Measurements from ENCODE around the gene RNF152. TPM values are rescaled to one million over a fixed set of nuclear protein-coding genes. Genes with fewer than 3 reads are reported as not detected.

The RNF152 gene
- total and polyA plus RNA-seq, 2 of the 13 experiments (the other 11 are each of a cell fraction or from before 2014, with no cell fraction given), result 0.04 TPM; not detected in 1

- no peak for TF ChIP-seq ZNF780A (CRISPR knock-in tag; IDR thresholded peaks at IDR 0.05)
- no peak for TF ChIP-seq HINFP (CRISPR knock-in tag; IDR thresholded peaks at IDR 0.05; ENCODE audit: low read depth)
- no peak for TF ChIP-seq TERF1 (CRISPR knock-in tag; IDR thresholded peaks at IDR 0.05)
- no peak for TF ChIP-seq ZBTB3 (CRISPR knock-in tag; IDR thresholded peaks at IDR 0.05; ENCODE audit: borderline replicate concordance, low read depth)
- TF ChIP-seq NFAT5 (CRISPR knock-in tag; IDR thresholded peaks at IDR 0.05), result no peak
- no peak for TF ChIP-seq ELF4 (CRISPR knock-in tag; IDR thresholded peaks at IDR 0.05; ENCODE audit: borderline replicate concordance)
- TF ChIP-seq TAF15 (IDR thresholded peaks at IDR 0.05; ENCODE audit: low read depth, low read length, poor library complexity, severe bottlenecking), result no peak
- no peak for TF ChIP-seq GLMP (CRISPR knock-in tag; IDR thresholded peaks at IDR 0.05; ENCODE audit: borderline replicate concordance)
- TF ChIP-seq ZNF75D (CRISPR knock-in tag; IDR thresholded peaks at IDR 0.05; ENCODE audit: borderline replicate concordance), result no peak
- DNase-seq (ENCODE audit: low spot score), result no peak
- H2AFZ ChIP-seq (ENCODE audit: low read length), result no peak overlapping the region
- H3K27ac ChIP-seq (ENCODE audit: extremely low read length, insufficient read depth, low read length), result no peak overlapping the region
- ATAC-seq, result no peak
- no TSS peak for BruUV-seq (replicated peaks)
- FAIRE-seq, result no peak
- H3K9me3 ChIP-seq (ENCODE audit: low read length), result no peaks in the 10 kb centered on the region
- CTCF ChIA-PET (ENCODE audit: low intra/inter-chr PET ratio, low total read pairs), result no interaction called here
- 25% methylated on average over 3 of the region's 3 CpGs for WGBS (ENCODE audit: low lambda C conversion rate)
- no peaks in the 10 kb centered on the region for H3K36me3 ChIP-seq (replicated peaks in 1 of 2; ENCODE audit: control insufficient read depth in 1 of 2, insufficient read depth in 2 of 2, low read length in 2 of 2)
- no peak overlapping the region for H3K9ac ChIP-seq (ENCODE audit: insufficient read depth, low read depth, low read length)
- H3K79me2 ChIP-seq (ENCODE audit: insufficient read depth, low read length), result no peaks in the 10 kb centered on the region
- H3K4me3 ChIP-seq (replicated peaks in 1 of 3; ENCODE audit: insufficient read depth in 1 of 3, low read depth in 2 of 3, low read length in 3 of 3), result no peak overlapping the region
- intact Hi-C loops (cut with micrococcal nuclease; ENCODE audit: unreplicated experiment) (loop anchor here (2.0 kb wide), 1 partner anchor 26 kb away; no protein-coding TSS in a partner anchor), in situ Hi-C loops (cut with HindIII; ENCODE audit: extremely low pct_ligation_motif_present, low pct_unique_long_range_greater_than_20kb) (no loop called here)
- POLR2A ChIA-PET, result no interaction called here
- no peaks in the 10 kb centered on the region for H3K4me1 ChIP-seq (ENCODE audit: insufficient read depth, low read length)
- H4K20me1 ChIP-seq (ENCODE audit: insufficient read depth, low read length), result no peaks in the 10 kb centered on the region
- no peaks in the 10 kb centered on the region for H3K27me3 ChIP-seq (ENCODE audit: control insufficient read depth in 1 of 2, insufficient read depth in 2 of 2, low read length in 2 of 2)
- no peak overlapping the region for H3K4me2 ChIP-seq (ENCODE audit: low read depth, low read length)
Observed at GRCh38 chr18:61851279-61851678, 41.5 kb downstream of the RNF152 start.
